HG03095 (cell line): ENCODE results near the gene LDB2.
"Not testable (repeated sequence)": the region's sequence is repeated elsewhere in the genome, so short reads cannot be mapped to it uniquely, and the experiment has no call there.

ENCODE experiments used
- ATAC-seq: cut with Tn5 transposase; IDR thresholded peaks from one replicate; pipeline ENCODE4 v1.9.1; 2021; ENCODE audit warnings: moderate library complexity; ENCODE audit not compliant: unreplicated experiment

The LDB2 gene

GRCh38 chr4:16660656-16661055, 237.8 kb downstream of the LDB2 start:
- ATAC-seq: no peak

- no peak for ATAC-seq
These were observed 238.8 kb downstream of the LDB2 start for GRCh38 chr4:16659694-16660093.

GRCh38 chr4:16659079-16659478, 239.4 kb downstream of the LDB2 start:
- ATAC-seq: no peak

GRCh38 chr4:16658183-16658582, 240.3 kb downstream of the LDB2 start:
- ATAC-seq: no peak

- ATAC-seq: no peak
These were observed 243.3 kb downstream of the LDB2 start for GRCh38 chr4:16655111-16655510.

- ATAC-seq: no peak
These were observed 245.6 kb downstream of the LDB2 start for GRCh38 chr4:16652732-16653305.

GRCh38 chr4:16646459-16646858, 252.0 kb downstream of the LDB2 start:
- no peak for ATAC-seq

- ATAC-seq: no peak
These were observed 254.6 kb downstream of the LDB2 start for GRCh38 chr4:16643893-16644292.

GRCh38 chr4:16642897-16643296, 255.5 kb downstream of the LDB2 start:
- ATAC-seq: no peak

GRCh38 chr4:16641971-16642370, 256.5 kb downstream of the LDB2 start:
- ATAC-seq: no peak

GRCh38 chr4:16636912-16637630, 261.4 kb downstream of the LDB2 start:
- no peak for ATAC-seq

GRCh38 chr4:16636304-16636703, 262.1 kb downstream of the LDB2 start:
- no peak for ATAC-seq

GRCh38 chr4:16629274-16629673, 269.2 kb downstream of the LDB2 start:
- ATAC-seq: not testable (repeated sequence)

- ATAC-seq: not testable (repeated sequence)
These were observed 269.6 kb downstream of the LDB2 start for GRCh38 chr4:16628835-16629234.

GRCh38 chr4:16627999-16628398, 270.4 kb downstream of the LDB2 start:
- no peak for ATAC-seq

GRCh38 chr4:16626945-16627344, 271.5 kb downstream of the LDB2 start:
- ATAC-seq: no peak

- ATAC-seq: no peak
These were observed 275.6 kb downstream of the LDB2 start for GRCh38 chr4:16622826-16623225.

GRCh38 chr4:16617435-16617834, 281.0 kb downstream of the LDB2 start:
- no peak for ATAC-seq

GRCh38 chr4:16617011-16617410, 281.4 kb downstream of the LDB2 start:
- no peak for ATAC-seq

GRCh38 chr4:16609170-16609758, 289.2 kb downstream of the LDB2 start:
- no peak for ATAC-seq

GRCh38 chr4:16608611-16609125, 289.8 kb downstream of the LDB2 start:
- no peak for ATAC-seq

- no peak for ATAC-seq
These were observed 290.3 kb downstream of the LDB2 start for GRCh38 chr4:16608123-16608522.
